C4-2B (cell line): ENCODE results near the gene NAPG.

Source experiments
- ZFX ChIP-seq: fragments of 450-650 bp; IDR thresholded peaks from 2 replicates; pipeline ENCODE4 v1.6.1; 2017
- TF ChIP-seq, protein P1 (sequence below): fragments of 450-650 bp; conservative IDR thresholded peaks from 2 replicates; pipeline ENCODE4 v1.5.1; 2017; ENCODE audit warnings: mild to moderate bottlenecking

DNA sequence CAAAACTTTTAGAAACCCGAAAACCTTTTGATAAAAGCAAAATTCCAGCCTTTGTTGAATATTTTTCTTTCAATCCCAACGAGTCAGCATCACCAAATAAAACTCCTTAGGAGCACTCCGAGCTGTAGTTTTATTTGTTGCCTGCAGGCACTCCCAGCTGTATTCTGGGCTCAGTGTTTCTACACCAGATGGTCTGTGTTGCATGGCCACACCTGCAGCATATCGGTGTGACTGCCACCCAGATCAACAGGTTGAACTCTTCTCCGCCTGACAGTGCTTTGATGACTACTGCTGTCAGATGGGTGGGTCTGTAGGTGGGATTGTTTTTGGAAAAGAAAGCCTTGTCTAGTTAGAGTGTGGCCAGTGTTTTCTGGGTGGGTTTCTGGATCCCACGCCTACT, 38.7 kb upstream of the NAPG start:
- TF ChIP-seq, protein P1, sequence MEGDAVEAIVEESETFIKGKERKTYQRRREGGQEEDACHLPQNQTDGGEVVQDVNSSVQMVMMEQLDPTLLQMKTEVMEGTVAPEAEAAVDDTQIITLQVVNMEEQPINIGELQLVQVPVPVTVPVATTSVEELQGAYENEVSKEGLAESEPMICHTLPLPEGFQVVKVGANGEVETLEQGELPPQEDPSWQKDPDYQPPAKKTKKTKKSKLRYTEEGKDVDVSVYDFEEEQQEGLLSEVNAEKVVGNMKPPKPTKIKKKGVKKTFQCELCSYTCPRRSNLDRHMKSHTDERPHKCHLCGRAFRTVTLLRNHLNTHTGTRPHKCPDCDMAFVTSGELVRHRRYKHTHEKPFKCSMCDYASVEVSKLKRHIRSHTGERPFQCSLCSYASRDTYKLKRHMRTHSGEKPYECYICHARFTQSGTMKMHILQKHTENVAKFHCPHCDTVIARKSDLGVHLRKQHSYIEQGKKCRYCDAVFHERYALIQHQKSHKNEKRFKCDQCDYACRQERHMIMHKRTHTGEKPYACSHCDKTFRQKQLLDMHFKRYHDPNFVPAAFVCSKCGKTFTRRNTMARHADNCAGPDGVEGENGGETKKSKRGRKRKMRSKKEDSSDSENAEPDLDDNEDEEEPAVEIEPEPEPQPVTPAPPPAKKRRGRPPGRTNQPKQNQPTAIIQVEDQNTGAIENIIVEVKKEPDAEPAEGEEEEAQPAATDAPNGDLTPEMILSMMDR = no peak
- no peak for TF ChIP-seq ZFX
